HepG2 (cell line): ENCODE measurements around the gene AP1AR. TPM values are rescaled to one million over a fixed set of nuclear protein-coding genes. Genes with fewer than 3 reads are reported as not detected.

Experiments used
- CSRNP2 ChIP-seq: sonication (generic); formaldehyde crosslinking; conservative IDR thresholded peaks from 2 replicates; pipeline ENCODE4 v1.8.0; 2022; ENCODE audit warnings: low read depth, missing genetic modification reagents
- E2F5 ChIP-seq: sonication (generic); formaldehyde crosslinking; conservative IDR thresholded peaks from 2 replicates; pipeline ENCODE4 v1.4.0; 2020; ENCODE audit warnings: missing genetic modification reagents
- ETV5 ChIP-seq: IDR thresholded peaks from 2 replicates; pipeline ENCODE4 v1.6.1; 2018; ENCODE audit warnings: missing biosample characterization, missing genetic modification reagents, inconsistent platforms, borderline replicate concordance
- GTF2F1 ChIP-seq: fragments of 150-350 bp; IDR thresholded peaks from 2 replicates; pipeline ENCODE4 v1.6.1; 2014; ENCODE audit warnings: low read length
- HNF1A ChIP-seq, 2 experiments: sonication (generic) in 1 of 2; formaldehyde crosslinking in 1 of 2; IDR thresholded peaks; 2 replicates each; pipeline versions ENCODE4 v1.4.0 to v1.6.1; 2016 to 2020; ENCODE audit warnings: borderline replicate concordance in 1 of 2, low read depth in 1 of 2, mild to moderate bottlenecking in 1 of 2, missing genetic modification reagents in 1 of 2
- LBX2 ChIP-seq: sonication (generic); formaldehyde crosslinking; IDR thresholded peaks from 2 replicates; pipeline ENCODE4 v1.5.0; 2020; ENCODE audit warnings: missing genetic modification reagents, mild to moderate bottlenecking, borderline replicate concordance
- MAFF ChIP-seq: IDR thresholded peaks from 2 replicates; pipeline ENCODE4 v1.6.1; 2011; ENCODE audit warnings: low read depth, low read length, improper control_type of control experiment
- MZF1 ChIP-seq: sonication (generic); formaldehyde crosslinking; IDR thresholded peaks from 2 replicates; pipeline ENCODE4 v1.8.1; 2023; ENCODE audit warnings: mild to moderate bottlenecking, missing genetic modification reagents, borderline replicate concordance
- NRL ChIP-seq: sonication (generic); formaldehyde crosslinking; IDR thresholded peaks from 2 replicates; pipeline ENCODE4 v1.5.0; 2020; ENCODE audit warnings: missing genetic modification reagents, mild to moderate bottlenecking, moderate library complexity, borderline replicate concordance
- REXO4 ChIP-seq: sonication (generic); formaldehyde crosslinking; IDR thresholded peaks from 2 replicates; pipeline ENCODE4 v1.8.0; 2022; ENCODE audit warnings: missing genetic modification reagents, mild to moderate bottlenecking, borderline replicate concordance
- TEAD3 ChIP-seq: optimal IDR thresholded peaks from 2 replicates; pipeline ENCODE3; 2016; ENCODE audit warnings: borderline replicate concordance
- THAP7 ChIP-seq: sonication (generic); formaldehyde crosslinking; IDR thresholded peaks from 2 replicates; pipeline ENCODE4 v1.8.1; 2023; ENCODE audit warnings: mild to moderate bottlenecking, missing genetic modification reagents
- YEATS4 ChIP-seq: sonication (generic); formaldehyde crosslinking; IDR thresholded peaks from 2 replicates; pipeline ENCODE4 v1.4.0; 2020; ENCODE audit warnings: missing genetic modification reagents, borderline replicate concordance
- ZBTB42 ChIP-seq: sonication (generic); formaldehyde crosslinking; IDR thresholded peaks from 2 replicates; pipeline ENCODE4 v1.5.0; 2020; ENCODE audit warnings: mild to moderate bottlenecking, missing genetic modification reagents
- ZFP36 ChIP-seq: fragments of 150-350 bp; IDR thresholded peaks from 2 replicates; pipeline ENCODE4 v1.6.1; 2018; ENCODE audit warnings: borderline replicate concordance, low read length, low read depth; ENCODE audit not compliant: partially characterized antibody
- ZFP37 ChIP-seq: sonication (generic); formaldehyde crosslinking; IDR thresholded peaks from 2 replicates; pipeline ENCODE4 v1.4.0; 2020; ENCODE audit warnings: missing genetic modification reagents, borderline replicate concordance
- ZNF121 ChIP-seq: sonication (generic); formaldehyde crosslinking; IDR thresholded peaks from 2 replicates; pipeline ENCODE4 v1.5.0; 2020; ENCODE audit warnings: mild to moderate bottlenecking, missing genetic modification reagents
- ZNF234 ChIP-seq: sonication (generic); formaldehyde crosslinking; conservative IDR thresholded peaks from 2 replicates; pipeline ENCODE4 v1.5.1; 2020; ENCODE audit warnings: mild to moderate bottlenecking, missing genetic modification reagents
- ZNF260 ChIP-seq: sonication (generic); formaldehyde crosslinking; IDR thresholded peaks from 2 replicates; pipeline ENCODE4 v1.4.0; 2020; ENCODE audit warnings: missing genetic modification reagents, low read depth, mild to moderate bottlenecking, borderline replicate concordance
- ZNF563 ChIP-seq: sonication (generic); formaldehyde crosslinking; IDR thresholded peaks from 2 replicates; pipeline ENCODE4 v1.8.0; 2022; ENCODE audit warnings: mild to moderate bottlenecking, moderate library complexity, missing genetic modification reagents
- ZNF605 ChIP-seq: sonication (generic); formaldehyde crosslinking; IDR thresholded peaks from 2 replicates; pipeline ENCODE4 v1.8.0; 2022; ENCODE audit warnings: mild to moderate bottlenecking, missing genetic modification reagents
- ZNF792 ChIP-seq: IDR thresholded peaks from 2 replicates; pipeline ENCODE4 v1.6.1; 2016
- ZSCAN20 ChIP-seq: sonication (generic); formaldehyde crosslinking; IDR thresholded peaks from 2 replicates; pipeline ENCODE4 v1.4.0; 2020; ENCODE audit warnings: missing genetic modification reagents, mild to moderate bottlenecking, borderline replicate concordance
- polyA plus RNA-seq, 8 experiments: library from polyadenylated mRNA; depleted of rRNA in 3 of 8; stranded (reverse) in 7 of 8; unstranded in 1 of 8; fragments of >200 nt; fragmentation: Illumina TruSeq in 4 of 8; extraction: Trizol in 4 of 8; gene quantifications; 2 replicates each; pipeline versions ENCODE4 v1.2.1 to v1.2.3, GENCODE V29; 2011 to 2016; ENCODE audit warnings: low read depth in 4 of 8, missing spikeins in 1 of 8, mixed read lengths in 1 of 8; ENCODE audit not compliant: insufficient read depth in 1 of 8
- total RNA-seq, 5 experiments: library from RNA; depleted of rRNA; stranded (reverse); fragments of >200 nt; fragmentation: Illumina TruSeq; extraction: Trizol; gene quantifications; 2 replicates each; pipeline ENCODE4 v1.2.3, GENCODE V29; 2016; ENCODE audit warnings: low read depth in 1 of 5

Gene AP1AR
- total and polyA plus RNA-seq, 2 of the 13 experiments (the other 11 are each of a cell fraction or from before 2014, with no cell fraction given), result 24.9 to 39.9 TPM

- TF ChIP-seq LBX2 (CRISPR knock-in tag) (no peak), ZNF234 (CRISPR knock-in tag) (no peak), MAFF (no peak), NRL (CRISPR knock-in tag) (no peak), ZNF260 (CRISPR knock-in tag) (no peak), ZNF792 (no peak), CSRNP2 (no peak), ZNF605 (CRISPR knock-in tag) (no peak), HNF1A (IDR thresholded peaks at IDR 0.05; ENCODE audit: low read depth) (no peak), HNF1A (CRISPR knock-in tag; IDR thresholded peaks at IDR 0.05; ENCODE audit: borderline replicate concordance) (no peak), ZNF121 (no peak), REXO4 (CRISPR knock-in tag) (no peak), ETV5 (CRISPR knock-in tag) (no peak), E2F5 (no peak), MZF1 (no peak), TEAD3 (CRISPR knock-in tag) (peak; percentile 63), GTF2F1 (no peak), YEATS4 (CRISPR knock-in tag) (no peak), ZNF563 (CRISPR knock-in tag) (no peak), ZFP36 (no peak), ZFP37 (CRISPR knock-in tag) (no peak), ZSCAN20 (CRISPR knock-in tag) (no peak), ZBTB42 (CRISPR knock-in tag) (no peak), THAP7 (CRISPR knock-in tag) (no peak)
These were observed 28.0 kb upstream of the AP1AR start (continued) for GRCh38 chr4:112203593-112203992.
